GM23248 (cell line): ENCODE measurements around the gene GHRL. TPM values are rescaled to one million over a fixed set of nuclear protein-coding genes. Genes with fewer than 3 reads are reported as not detected.

ENCODE experiments used
- DNase-seq: peaks from one replicate; pipeline ENCODE4 v3.0.0-alpha.2; 2015
- H2AFZ ChIP-seq: fragments of 200-600 bp; sonication (generic); 2 replicates; pipeline ENCODE4 v1.6.1; 2016; ENCODE audit warnings: antibody characterized with exemption
- H3F3A ChIP-seq: fragments of 200-600 bp; sonication (generic); 2 replicates; pipeline ENCODE4 v1.6.1; 2016; ENCODE audit warnings: mild to moderate bottlenecking, antibody characterized with exemption, mixed run types; ENCODE audit not compliant: insufficient read depth
- H3K27ac ChIP-seq: fragments of 200-600 bp; sonication (generic); 2 replicates; pipeline ENCODE4 v1.5.1; 2016; ENCODE audit warnings: mild to moderate bottlenecking
- H3K27me3 ChIP-seq: fragments of 200-600 bp; sonication (generic); replicated peaks from 2 replicates; pipeline ENCODE4 v1.6.1; 2016; ENCODE audit warnings: mild to moderate bottlenecking; ENCODE audit not compliant: insufficient read depth
- H3K36me3 ChIP-seq: fragments of 200-600 bp; sonication (generic); 2 replicates; pipeline ENCODE4 v1.6.1; 2016; ENCODE audit warnings: low read depth, mild to moderate bottlenecking
- H3K4me1 ChIP-seq: fragments of 200-600 bp; sonication (generic); 2 replicates; pipeline ENCODE4 v1.6.1; 2016; ENCODE audit warnings: mild to moderate bottlenecking; ENCODE audit not compliant: insufficient read depth
- H3K4me2 ChIP-seq: fragments of 200-600 bp; sonication (generic); one replicate; pipeline ENCODE4 v1.6.1; 2016; ENCODE audit warnings: mild to moderate bottlenecking; ENCODE audit not compliant: unreplicated experiment
- H3K4me3 ChIP-seq: fragments of 200-600 bp; sonication (generic); 2 replicates; pipeline ENCODE4 v1.5.1; 2016; ENCODE audit warnings: mild to moderate bottlenecking
- H3K79me2 ChIP-seq: fragments of 200-600 bp; sonication (generic); 2 replicates; pipeline ENCODE4 v1.6.1; 2016; ENCODE audit warnings: mild to moderate bottlenecking; ENCODE audit not compliant: insufficient read depth
- H3K9ac ChIP-seq: fragments of 200-600 bp; sonication (generic); 2 replicates; pipeline ENCODE4 v1.6.1; 2016; ENCODE audit warnings: mild to moderate bottlenecking
- H3K9me2 ChIP-seq: fragments of 200-600 bp; sonication (generic); 2 replicates; pipeline ENCODE4 v1.6.1; 2016; ENCODE audit warnings: mixed run types, mild to moderate bottlenecking, moderate library complexity; ENCODE audit not compliant: insufficient read depth
- H3K9me3 ChIP-seq: fragments of 200-600 bp; sonication (generic); one replicate; pipeline ENCODE4 v1.6.1; 2017; ENCODE audit warnings: low read depth
- H4K20me1 ChIP-seq: fragments of 200-600 bp; sonication (generic); 2 replicates; pipeline ENCODE4 v1.6.0; 2016; ENCODE audit not compliant: insufficient read depth
- EZH2 ChIP-seq: fragments of 200-600 bp; sonication (generic); IDR thresholded peaks from 2 replicates; pipeline ENCODE4 v1.6.1; 2018; ENCODE audit warnings: antibody characterized with exemption, mild to moderate bottlenecking; ENCODE audit not compliant: insufficient read depth, poor library complexity, severe bottlenecking
- EZH2phosphoT487 ChIP-seq: fragments of 200-600 bp; sonication (generic); IDR thresholded peaks from 2 replicates; pipeline ENCODE4 v1.6.1; 2018; ENCODE audit warnings: antibody characterized with exemption, moderate library complexity, mild to moderate bottlenecking, low read depth; ENCODE audit not compliant: insufficient read depth
- WGBS, 2 experiments: methylation state at CpG; one replicate each; pipeline ENCODE4 v1.1.6; 2015 to 2017; ENCODE audit warnings: low lambda C conversion rate in 2 of 2, low coverage in 1 of 2; ENCODE audit errors: missing lambda C conversion rate in 2 of 2; 5-methylcytosine and 5-hydroxymethylcytosine counted together
- in situ Hi-C: fragments of 300-500 bp; cut with MboI; formaldehyde crosslinking; loops from 2 replicates; pipeline ENCODE4 v1.15.0; 2020
- polyA plus RNA-seq: library from polyadenylated mRNA; unstranded; fragments of >200 nt; fragmentation: Nextera tagmentation; extraction: Ambion mirVana; gene quantifications from 2 replicates; pipeline ENCODE4 v1.2.1, GENCODE V29; 2016
- total RNA-seq: library from RNA; depleted of rRNA; stranded (reverse); fragments of >200 nt; shearing (Covaris generic); gene quantifications from 2 replicates; pipeline ENCODE4 v1.2.3, GENCODE V29; 2014

Gene GHRL
- total and polyA plus RNA-seq, 2 experiments from 2014 or later, result 0.71 TPM; not detected in 1

DNA sequence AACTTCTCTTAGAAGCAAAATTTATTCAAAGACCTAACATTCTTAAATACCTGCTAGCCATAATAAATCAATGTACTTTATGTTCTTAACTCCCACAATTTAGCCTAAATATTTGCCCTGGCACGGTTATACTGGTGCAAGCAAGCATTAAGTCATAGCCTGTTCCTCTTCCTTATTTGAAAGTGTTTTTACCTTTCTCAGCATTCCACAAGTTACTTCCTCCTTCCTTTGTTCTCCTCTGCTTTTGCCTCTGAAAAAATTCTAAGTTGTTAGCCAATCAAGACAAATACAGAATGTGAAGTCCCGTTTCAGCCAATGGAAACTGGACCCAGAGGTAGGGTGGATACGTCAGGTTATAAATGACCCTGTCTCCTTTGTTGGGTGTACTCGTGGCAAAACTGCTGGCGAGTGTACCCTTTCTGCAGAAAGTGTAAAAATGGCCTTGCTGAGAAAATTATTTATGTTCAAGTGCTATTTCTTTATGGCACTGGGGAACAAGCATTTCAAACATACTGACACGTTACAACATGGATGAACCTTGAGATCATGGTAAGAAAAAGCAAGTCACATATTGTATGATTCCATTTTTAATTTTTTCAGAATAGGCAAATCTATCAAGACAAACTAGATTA, 47.5 kb downstream of the GHRL start:
- H3K9ac ChIP-seq, result no peak overlapping the region
- no peaks in the 10 kb centered on the region for H3K36me3 ChIP-seq
- 97% methylated on average over 6 of the region's 6 CpGs for WGBS, 2 experiments
- no peak overlapping the region for H3K4me2 ChIP-seq
- no peaks in the 10 kb centered on the region for H4K20me1 ChIP-seq
- H3K4me1 ChIP-seq, result peaks cover 7% of the 10 kb centered on the region
- H3K9me3 ChIP-seq, result no peaks in the 10 kb centered on the region
- H3F3A ChIP-seq, result no peaks in the 10 kb centered on the region; the same call in 1 of the 2 replicates
- peaks cover 17% of the 10 kb centered on the region for H3K79me2 ChIP-seq
- H2AFZ ChIP-seq, result no peak overlapping the region
- no peak overlapping the region for H3K27ac ChIP-seq
- in situ Hi-C loops, result no loop called here
- H3K9me2 ChIP-seq, result no peaks in the 10 kb centered on the region
- H3K27me3 ChIP-seq, result no peaks in the 10 kb centered on the region
- no peak for DNase-seq
- H3K4me3 ChIP-seq, result no peak overlapping the region
- TF ChIP-seq EZH2 (no peak), EZH2phosphoT487 (no peak)

DNA sequence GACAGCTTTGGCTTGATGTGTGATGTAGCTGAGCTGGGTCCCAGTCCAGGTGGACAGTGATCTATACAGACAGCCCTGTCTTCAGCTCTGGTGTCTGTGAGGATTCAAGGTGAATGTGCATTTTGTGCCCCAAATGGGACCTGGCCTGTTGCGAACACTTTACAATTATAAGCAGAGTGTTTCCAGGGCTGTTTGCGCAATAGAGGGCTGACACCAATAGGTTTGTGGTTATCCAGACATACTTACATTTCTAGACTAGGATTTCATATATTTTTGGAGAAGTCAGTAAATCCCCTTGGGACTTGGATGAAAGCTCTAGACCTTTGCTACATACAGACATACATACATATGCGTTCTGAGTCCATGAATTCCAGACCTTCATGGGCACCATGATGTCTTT, 48.7 kb downstream of the GHRL start:
- TF ChIP-seq EZH2phosphoT487 (no peak), EZH2 (no peak)
- no peaks in the 10 kb centered on the region for H3K9me2 ChIP-seq
- WGBS, 2 experiments, result 63 to 66% methylated on average over 3 of the region's 3 CpGs

DNA sequence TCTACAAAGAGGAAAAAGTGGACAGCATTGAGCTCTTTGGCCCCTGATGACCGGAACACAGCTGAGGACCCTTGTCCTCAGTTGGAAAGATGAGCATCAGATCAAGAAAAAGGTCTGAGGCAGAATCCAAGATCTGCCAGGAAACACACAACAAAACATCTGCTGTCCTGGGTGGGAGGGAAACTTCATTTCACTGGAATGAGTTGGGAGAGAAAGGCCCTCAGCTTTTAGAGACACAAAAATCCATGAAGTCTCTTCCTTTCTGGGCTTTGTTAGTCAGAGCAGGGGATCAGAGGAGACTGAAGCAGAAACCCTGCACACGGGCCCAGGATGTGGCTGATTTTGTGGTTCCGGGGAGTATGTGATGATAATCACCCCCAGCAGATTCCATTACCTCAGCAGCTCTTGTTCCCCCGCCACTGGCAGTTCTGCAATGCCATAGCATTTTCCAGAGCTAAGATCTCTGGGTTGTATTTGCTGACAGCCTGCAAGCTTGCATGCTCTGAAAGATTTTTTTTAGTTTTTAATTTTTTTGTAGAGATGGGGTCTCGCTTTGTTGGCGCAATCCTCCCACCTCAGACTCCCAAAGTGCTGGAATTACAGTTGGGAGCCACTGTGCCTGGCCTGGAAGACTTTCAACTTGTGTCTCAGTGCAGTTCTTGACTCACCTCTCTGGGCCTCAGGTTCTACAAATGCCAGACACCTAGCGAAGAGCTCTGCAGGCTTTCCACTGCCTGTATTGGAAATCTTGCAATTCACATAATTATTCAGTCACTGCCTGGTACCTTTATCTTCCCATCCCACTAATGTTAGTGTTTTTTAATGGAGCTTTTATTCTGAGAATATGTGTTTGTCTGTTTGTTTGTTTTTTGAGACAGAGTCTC, 50.3 kb downstream of the GHRL start:
- Histone ChIP-seq H3K27ac (peak overlapping the region; percentile 33; the same call in 1 of the 2 replicates), H3F3A (no peaks in the 10 kb centered on the region; the same call in 1 of the 2 replicates), H3K4me2 (no peak overlapping the region), H3K9me2 (no peaks in the 10 kb centered on the region), H4K20me1 (no peaks in the 10 kb centered on the region), H2AFZ (peak overlapping the region; percentile 51; the same call in 1 of the 2 replicates), H3K79me2 (no peaks in the 10 kb centered on the region), H3K4me1 (0 out of 2 replicates have a peak, but pooled peaks cover 3% of the 10 kb centered on the region), H3K9ac (peak overlapping the region; percentile 51; the same call in 1 of the 2 replicates), H3K27me3 (no peaks in the 10 kb centered on the region), H3K9me3 (no peaks in the 10 kb centered on the region), H3K36me3 (no peaks in the 10 kb centered on the region), H3K4me3 (no peak overlapping the region)
- DNase-seq, result peak; percentile 62
- TF ChIP-seq EZH2 (no peak), EZH2phosphoT487 (no peak)
- in situ Hi-C loops, result no loop called here
- 72 to 76% methylated on average over 7 of the region's 7 CpGs for WGBS, 2 experiments

More for the DNA sequence above, 48.7 kb downstream of the GHRL start:
- Histone ChIP-seq H4K20me1 (no peaks in the 10 kb centered on the region), H3K4me2 (no peak overlapping the region), H3K9me3 (no peaks in the 10 kb centered on the region), H3F3A (no peaks in the 10 kb centered on the region; the same call in 1 of the 2 replicates), H2AFZ (no peak overlapping the region), H3K4me1 (0 out of 2 replicates have a peak, but pooled peaks cover 3% of the 10 kb centered on the region), H3K4me3 (no peak overlapping the region), H3K79me2 (peaks cover 6% of the 10 kb centered on the region), H3K27ac (no peak overlapping the region), H3K9ac (no peak overlapping the region), H3K27me3 (no peaks in the 10 kb centered on the region), H3K36me3 (no peaks in the 10 kb centered on the region)
- DNase-seq, result no peak
- in situ Hi-C loops, result no loop called here

DNA sequence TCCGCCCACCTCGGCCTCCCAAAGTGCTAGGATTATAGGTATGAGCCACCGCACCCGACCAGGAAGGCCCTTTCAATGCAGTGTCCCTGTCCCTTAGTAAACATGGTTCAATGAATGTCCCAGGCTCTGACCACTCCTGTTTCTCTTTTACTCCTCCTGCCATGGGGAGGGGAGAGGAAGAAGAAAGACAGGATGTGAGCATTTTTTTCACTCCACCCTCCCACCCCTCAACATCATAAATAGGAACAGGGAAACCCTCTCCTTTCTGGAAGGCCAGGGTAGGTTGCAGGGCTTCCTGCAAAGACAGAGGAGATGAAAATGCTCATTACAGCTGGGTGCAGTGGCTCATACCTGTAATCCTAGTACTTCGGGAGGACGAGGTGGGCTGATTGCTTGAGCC, 51.9 kb downstream of the GHRL start:
- Histone ChIP-seq H3K9me2 (no peaks in the 10 kb centered on the region), H3K4me3 (no peak overlapping the region), H3K4me2 (no peak overlapping the region), H3K36me3 (no peaks in the 10 kb centered on the region), H4K20me1 (no peaks in the 10 kb centered on the region), H3K9ac (no peak overlapping the region), H3K27ac (no peak overlapping the region), H2AFZ (no peak overlapping the region), H3K79me2 (no peaks in the 10 kb centered on the region), H3F3A (no peaks in the 10 kb centered on the region; the same call in 1 of the 2 replicates), H3K4me1 (0 out of 2 replicates have a peak, but pooled peaks cover 3% of the 10 kb centered on the region), H3K27me3 (no peaks in the 10 kb centered on the region), H3K9me3 (no peaks in the 10 kb centered on the region)
- no peak for TF ChIP-seq EZH2
- TF ChIP-seq EZH2phosphoT487, result no peak
- no peak for DNase-seq
- in situ Hi-C loops, result no loop called here
- 96 to 99% methylated on average over 6 of the region's 6 CpGs for WGBS, 2 experiments
